ENCODE measurements around the gene ELAC1. TPM values are rescaled to one million over a fixed set of nuclear protein-coding genes. Genes with fewer than 3 reads are reported as not detected.

The ELAC1 gene
- total RNA-seq, 1 donor from 2014 or later = 15.5 TPM

- intact Hi-C loops (cut with DNase I) = no loop called here
- no peak overlapping the region for H3K27ac ChIP-seq
- no peak for TF ChIP-seq POLR2AphosphoS5 (IDR thresholded peaks at IDR 0.05; ENCODE audit: insufficient read depth in 1 of 2, low read depth in 1 of 2)
- no peaks in the 10 kb centered on the region for H3K27me3 ChIP-seq
- no peaks in the 10 kb centered on the region for H3K36me3 ChIP-seq
- no peak overlapping the region for H3K4me3 ChIP-seq
- no peak for DNase-seq (ENCODE audit: extremely low spot score in 2 of 2)
- H3K4me1 ChIP-seq = no peaks in the 10 kb centered on the region
- no peaks in the 10 kb centered on the region for H3K9me3 ChIP-seq
Measured at GRCh38 chr18:50953822-50954221, 14.0 kb upstream of the ELAC1 start.

- no peaks in the 10 kb centered on the region for H3K4me1 ChIP-seq
- H3K9me3 ChIP-seq = no peaks in the 10 kb centered on the region
- intact Hi-C loops (cut with DNase I) = no loop called here
- no peaks in the 10 kb centered on the region for H3K27me3 ChIP-seq
- DNase-seq (ENCODE audit: extremely low spot score in 2 of 2) = no peak
- TF ChIP-seq POLR2AphosphoS5 (IDR thresholded peaks at IDR 0.05; ENCODE audit: insufficient read depth in 1 of 2, low read depth in 1 of 2) = no peak
- no peak for TF ChIP-seq POLR2A (IDR thresholded peaks at IDR 0.05)
- no peak for TF ChIP-seq CTCF (IDR thresholded peaks at IDR 0.05)
- no peaks in the 10 kb centered on the region for H3K36me3 ChIP-seq
- no peak overlapping the region for H3K27ac ChIP-seq
- H3K4me3 ChIP-seq = no peak overlapping the region
Measured at GRCh38 chr18:50955253-50955652, 12.6 kb upstream of the ELAC1 start.

- Histone ChIP-seq H3K4me3 (no peak overlapping the region), H3K36me3 (no peaks in the 10 kb centered on the region), H3K27ac (no peak overlapping the region), H3K4me1 (no peaks in the 10 kb centered on the region), H3K27me3 (no peaks in the 10 kb centered on the region), H3K9me3 (peaks cover 3% of the 10 kb centered on the region)
- DNase-seq (ENCODE audit: extremely low spot score in 2 of 2) = no peak
- no peak for TF ChIP-seq POLR2A (IDR thresholded peaks at IDR 0.05)
- no peak for TF ChIP-seq CTCF (IDR thresholded peaks at IDR 0.05)
- TF ChIP-seq POLR2AphosphoS5 (IDR thresholded peaks at IDR 0.05; ENCODE audit: insufficient read depth in 1 of 2, low read depth in 1 of 2) = no peak
- intact Hi-C loops (cut with DNase I) = no loop called here
Measured at GRCh38 chr18:50956116-50956515, 11.7 kb upstream of the ELAC1 start.

- no peak overlapping the region for H3K27ac ChIP-seq
- no peaks in the 10 kb centered on the region for H3K4me1 ChIP-seq
- DNase-seq (ENCODE audit: extremely low spot score in 2 of 2) = no peak
- H3K27me3 ChIP-seq = no peaks in the 10 kb centered on the region
- TF ChIP-seq CTCF (IDR thresholded peaks at IDR 0.05) (no peak), POLR2A (IDR thresholded peaks at IDR 0.05) (no peak), POLR2AphosphoS5 (IDR thresholded peaks at IDR 0.05; ENCODE audit: insufficient read depth in 1 of 2, low read depth in 1 of 2) (no peak)
- no peaks in the 10 kb centered on the region for H3K36me3 ChIP-seq
- intact Hi-C loops (cut with DNase I) = no loop called here
- H3K4me3 ChIP-seq = no peak overlapping the region
- H3K9me3 ChIP-seq = peaks cover 11% of the 10 kb centered on the region
Measured at GRCh38 chr18:50961974-50962373, 5.9 kb upstream of the ELAC1 start.

- H3K27me3 ChIP-seq = no peaks in the 10 kb centered on the region
- TF ChIP-seq CTCF (IDR thresholded peaks at IDR 0.05) (no peak), POLR2A (IDR thresholded peaks at IDR 0.05) (no peak), POLR2AphosphoS5 (IDR thresholded peaks at IDR 0.05; ENCODE audit: insufficient read depth in 1 of 2, low read depth in 1 of 2) (no peak)
- H3K4me1 ChIP-seq = peaks cover 15% of the 10 kb centered on the region
- no peak for DNase-seq (ENCODE audit: extremely low spot score in 2 of 2)
- H3K4me3 ChIP-seq = no peak overlapping the region
- H3K9me3 ChIP-seq = no peaks in the 10 kb centered on the region
- H3K27ac ChIP-seq = peak overlapping the region; percentile 95
- H3K36me3 ChIP-seq = no peaks in the 10 kb centered on the region
- intact Hi-C loops (cut with DNase I) = loop anchor here (5.0 kb wide), 1 partner anchor 58 kb away; no protein-coding TSS in a partner anchor
Measured at GRCh38 chr18:50969448-50969847, 1.6 kb downstream of the ELAC1 start.
